Kidney (tissue), 14 donors: ENCODE measurements around the gene SAMD8. TPM values are rescaled to one million over a fixed set of nuclear protein-coding genes. Genes with fewer than 3 reads are reported as not detected.

Source experiments
- DNase-seq, 5 donors: peaks; one replicate each; pipeline ENCODE4 v3.0.0-alpha.2; 2013 to 2020
- FAIRE-seq: peaks from 2 replicates; lab custom pipeline; 2012; peaks lifted over from hg19 to GRCh38; lab: Jason Lieb, UNC
- H3K27ac ChIP-seq, 2 donors: one replicate each; pipeline ENCODE4 v1.7.0; 2013; ENCODE audit warnings: low read depth in 2 of 2, low read length in 2 of 2, inconsistent platforms in 1 of 2
- H3K27me3 ChIP-seq: one replicate; pipeline ENCODE4 v1.7.1; 2013; ENCODE audit warnings: low read length, inconsistent platforms; ENCODE audit not compliant: control insufficient read depth, insufficient read depth
- H3K36me3 ChIP-seq, 3 donors: one replicate each; pipeline versions ENCODE4 v1.7.0 to v1.7.1; 2013; ENCODE audit warnings: low read length in 3 of 3, control low read depth in 1 of 3, inconsistent platforms in 1 of 3; ENCODE audit not compliant: insufficient read depth in 3 of 3, control insufficient read depth in 2 of 3
- H3K4me1 ChIP-seq, 3 donors: one replicate each; pipeline versions ENCODE4 v1.7.0 to v1.7.1; 2013; ENCODE audit warnings: low read length in 3 of 3, inconsistent platforms in 1 of 3, low read depth in 1 of 3; ENCODE audit not compliant: control insufficient read depth in 2 of 3, insufficient read depth in 2 of 3
- H3K4me3 ChIP-seq, 3 donors: one replicate each; pipeline versions ENCODE4 v1.7.0 to v1.8.1; 2013; ENCODE audit warnings: low read length in 3 of 3, control low read depth in 1 of 3, inconsistent platforms in 1 of 3
- H3K9ac ChIP-seq, 3 donors: one replicate each; pipeline versions ENCODE4 v1.7.0 to v1.7.1; 2013; ENCODE audit warnings: low read length in 3 of 3, control low read depth in 1 of 3, inconsistent platforms in 1 of 3
- H3K9me3 ChIP-seq, 3 donors: one replicate each; pipeline versions ENCODE4 v1.7.0 to v1.7.1; 2013; ENCODE audit warnings: low read length in 3 of 3, control low read depth in 1 of 3, inconsistent platforms in 1 of 3; ENCODE audit not compliant: control insufficient read depth in 2 of 3, insufficient read depth in 1 of 3
- CTCF ChIP-seq: IDR thresholded peaks from 3 replicates; pipeline ENCODE4 v1.5.1; 2012; ENCODE audit warnings: mild to moderate bottlenecking, moderate library complexity, borderline replicate concordance; ENCODE audit not compliant: insufficient read depth; ENCODE audit errors: extremely low read depth
- intact Hi-C: fragments of 100-400 bp; cut with DNase I; formaldehyde crosslinking; loops from one replicate; pipeline ENCODE4 v1.11.1; 2022
- polyA plus RNA-seq: library from polyadenylated mRNA; stranded (reverse); fragments of 350-450 nt; fragmentation: Illumina TruSeq; extraction: RNeasy Lipid Tissue Mini Kit (QIAGEN cat#74804); gene quantifications from one replicate; pipeline ENCODE4 v1.2.3, GENCODE V29; 2014; ENCODE audit warnings: low read depth, low replicate concordance; ENCODE audit not compliant: insufficient read depth
- total RNA-seq: library from RNA; stranded (reverse); fragmentation: NEBNext Ultra II Directional; extraction: Animal tissue kit (Norgen Biotek cat#: 25700); gene quantifications from one replicate; pipeline ENCODE4 v1.2.1, GENCODE V29; 2021
- donor health status: control.
- donor health status: control.
- donor health status: control.
- donor health status: control.
- donor health status: control.
- donor health status: DM: yes; HTN: yes; CAD: no.
- donor health status: Normal renal cell carcinoma (clear cell type).

The SAMD8 gene
- total and polyA plus RNA-seq, 2 donors from 2014 or later = 5.3 to 20.5 TPM

DNA sequence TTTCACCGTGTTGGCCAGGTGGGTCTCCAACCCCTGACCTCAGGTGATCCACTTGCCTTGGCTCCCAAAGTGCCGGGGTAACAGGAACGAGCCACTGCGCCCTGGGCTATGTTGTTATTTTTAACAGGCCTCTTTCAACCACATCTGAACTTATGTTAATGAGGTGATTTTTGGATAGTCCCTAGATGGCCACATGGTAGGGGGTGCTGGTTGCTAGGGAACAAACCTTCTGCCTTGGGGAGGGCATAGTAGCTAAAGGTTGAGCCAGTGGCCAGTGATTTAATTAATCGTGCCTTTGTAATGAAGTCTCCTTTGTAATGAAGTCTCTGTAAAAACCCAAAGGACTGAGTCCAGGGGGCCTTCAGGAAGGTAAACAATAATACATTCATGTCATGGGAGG, 115.2 kb downstream of the SAMD8 start:
- Histone ChIP-seq H3K4me1 (peaks cover 5 to 39% (median 39%) of the 10 kb centered on the region in 3 donors), H3K9ac (no peak overlapping the region), H3K27me3 (no peaks in the 10 kb centered on the region), H3K4me3 (no peak overlapping the region), H3K36me3 (peaks cover 5 to 37% (median 21%) of the 10 kb centered on the region in 3 donors), H3K27ac (peak overlapping the region in 1 of 2 donors; percentile 26), H3K9me3 (no peaks in the 10 kb centered on the region)
- DNase-seq = no peak
- intact Hi-C loops = no loop called here
- no peak for FAIRE-seq
- no peak for TF ChIP-seq CTCF

- no peaks in the 10 kb centered on the region for H3K27me3 ChIP-seq
- DNase-seq (no peak), FAIRE-seq (no peak)
- H3K4me1 ChIP-seq = peaks cover 4 to 36% (median 35%) of the 10 kb centered on the region in 3 donors
- no peak overlapping the region for H3K9ac ChIP-seq
- intact Hi-C loops = no loop called here
- H3K9me3 ChIP-seq = no peaks in the 10 kb centered on the region
- H3K27ac ChIP-seq = no peak overlapping the region
- peaks cover 6 to 36% (median 24%) of the 10 kb centered on the region in 3 donors for H3K36me3 ChIP-seq
- no peak overlapping the region for H3K4me3 ChIP-seq
- TF ChIP-seq CTCF = no peak
Measured at GRCh38 chr10:75228278-75228677, 116.8 kb downstream of the SAMD8 start.

DNA sequence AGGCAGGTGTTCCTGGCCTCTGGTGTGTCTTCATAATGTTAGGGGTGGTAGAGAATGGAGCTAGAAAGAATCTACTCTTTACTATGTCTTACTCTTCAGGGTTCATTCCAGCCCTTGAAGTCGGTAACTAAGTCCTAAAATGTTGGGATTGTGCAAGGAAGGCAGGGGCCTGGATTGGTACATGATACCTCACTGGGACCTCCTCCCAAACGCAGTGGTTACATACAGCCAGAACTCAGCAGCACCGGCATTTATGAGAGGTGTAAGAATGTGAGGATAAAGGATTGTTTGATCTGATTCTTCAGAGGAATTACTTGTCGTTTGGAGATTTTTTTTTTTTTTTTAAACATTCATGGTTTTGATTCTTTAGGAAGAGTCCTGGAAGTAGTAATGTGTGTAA, 117.4 kb downstream of the SAMD8 start:
- DNase-seq = no peak
- H3K36me3 ChIP-seq = peaks cover 6 to 30% (median 24%) of the 10 kb centered on the region in 3 donors
- no peak for FAIRE-seq
- H3K4me1 ChIP-seq = peaks cover 3 to 32% (median 30%) of the 10 kb centered on the region in 3 donors
- intact Hi-C loops = no loop called here
- H3K27ac ChIP-seq = no peak overlapping the region
- no peak for TF ChIP-seq CTCF
- H3K4me3 ChIP-seq = no peak overlapping the region
- no peak overlapping the region for H3K9ac ChIP-seq
- no peaks in the 10 kb centered on the region for H3K27me3 ChIP-seq
- no peaks in the 10 kb centered on the region for H3K9me3 ChIP-seq

DNA sequence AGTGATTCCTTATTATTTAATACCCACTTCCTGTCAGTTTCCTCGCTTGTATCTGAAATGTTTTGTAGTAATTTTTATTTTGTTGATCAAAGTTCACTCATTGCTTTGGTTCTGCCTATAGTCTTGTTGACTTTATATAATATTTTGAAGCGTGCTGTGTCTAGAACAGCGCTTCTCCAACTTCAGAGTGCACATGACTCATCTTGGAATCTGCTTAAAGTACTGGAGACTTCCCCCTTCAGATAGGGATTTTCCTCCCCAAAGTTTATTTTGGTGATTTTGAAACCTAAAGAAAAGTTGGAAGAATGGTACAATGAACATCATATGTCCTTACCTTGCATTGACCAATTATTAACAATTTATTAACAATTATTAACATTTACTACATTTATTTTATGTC, 118.5 kb downstream of the SAMD8 start:
- H3K27ac ChIP-seq = no peak overlapping the region

More for the DNA sequence above, 118.5 kb downstream of the SAMD8 start:
- TF ChIP-seq CTCF = no peak
- no peak overlapping the region for H3K9ac ChIP-seq
- FAIRE-seq (no peak), DNase-seq (no peak)
- peaks cover 3 to 22% (median 19%) of the 10 kb centered on the region in 3 donors for H3K4me1 ChIP-seq
- no peaks in the 10 kb centered on the region for H3K9me3 ChIP-seq
- intact Hi-C loops = no loop called here
- H3K4me3 ChIP-seq = no peak overlapping the region
- H3K27me3 ChIP-seq = no peaks in the 10 kb centered on the region
- peaks cover 6 to 25% (median 18%) of the 10 kb centered on the region in 3 donors for H3K36me3 ChIP-seq
